Middle frontal gyrus (tissue), 1 donor: ENCODE data around the gene NDUFA11.
"Not testable (repeated sequence)": the region's sequence is repeated elsewhere in the genome, so short reads cannot be mapped to it uniquely, and the experiment has no call there.

ENCODE experiments used
- DNase-seq: peaks from one replicate; pipeline ENCODE4 v3.0.0-alpha.2; 2015; ENCODE audit warnings: low spot score; ENCODE audit errors: extremely low spot score

NDUFA11 gene

GRCh38 chr19:5857203-5858081 lies 46.1 kb downstream of the NDUFA11 start:
- DNase-seq: no peak

DNA sequence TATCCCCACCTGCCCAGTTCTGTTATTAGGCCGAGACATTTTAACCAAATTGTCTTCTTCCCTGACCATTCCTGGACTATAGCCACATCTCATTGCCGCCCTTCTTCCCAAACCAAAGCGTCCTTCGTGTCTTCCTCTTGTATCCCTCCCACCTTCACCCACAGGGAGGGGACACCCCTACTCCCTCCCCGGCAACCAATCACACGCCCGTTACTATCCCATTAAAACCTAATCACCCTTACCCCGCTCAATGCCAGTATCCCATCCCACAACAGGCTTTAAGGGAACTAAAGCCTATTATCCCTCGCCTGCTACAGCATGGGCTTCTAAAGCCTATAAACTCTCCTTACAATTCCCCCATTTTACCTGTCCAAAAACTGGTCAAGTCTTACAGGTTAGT lies 48.4 kb downstream of the NDUFA11 start:
- DNase-seq: not testable (repeated sequence)

- DNase-seq: not testable (repeated sequence)
Observed at GRCh38 chr19:5854121-5854520, 49.5 kb downstream of the NDUFA11 start.

GRCh38 chr19:5851302-5851701 lies 52.3 kb downstream of the NDUFA11 start, which contains the start of gene FUT3:
Gene FUT3 (minus strand): TSS chr19:5851449.
- DNase-seq: no peak

GRCh38 chr19:5850743-5851293 lies 52.8 kb downstream of the NDUFA11 start:
- DNase-seq: no peak

DNA sequence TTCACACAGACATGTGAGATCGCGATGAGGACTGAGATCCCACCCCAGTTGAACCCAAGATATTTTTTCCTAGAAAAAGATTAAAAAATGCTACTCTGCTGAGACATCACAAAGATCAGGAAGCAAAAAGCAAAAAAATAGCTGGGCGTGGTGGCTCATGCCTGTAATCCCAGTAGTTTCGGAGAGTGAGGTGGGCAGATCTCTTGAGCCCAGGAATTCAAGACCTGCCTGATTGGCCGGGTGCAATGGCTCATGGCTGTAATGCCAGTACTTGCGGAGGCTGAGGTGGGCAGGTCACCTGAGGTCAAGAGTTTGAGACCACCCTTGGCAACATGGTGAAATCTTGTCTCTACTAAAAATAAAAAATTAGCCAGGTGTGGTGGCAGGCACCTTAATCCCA lies 53.4 kb downstream of the NDUFA11 start:
- no peak for DNase-seq

DNA sequence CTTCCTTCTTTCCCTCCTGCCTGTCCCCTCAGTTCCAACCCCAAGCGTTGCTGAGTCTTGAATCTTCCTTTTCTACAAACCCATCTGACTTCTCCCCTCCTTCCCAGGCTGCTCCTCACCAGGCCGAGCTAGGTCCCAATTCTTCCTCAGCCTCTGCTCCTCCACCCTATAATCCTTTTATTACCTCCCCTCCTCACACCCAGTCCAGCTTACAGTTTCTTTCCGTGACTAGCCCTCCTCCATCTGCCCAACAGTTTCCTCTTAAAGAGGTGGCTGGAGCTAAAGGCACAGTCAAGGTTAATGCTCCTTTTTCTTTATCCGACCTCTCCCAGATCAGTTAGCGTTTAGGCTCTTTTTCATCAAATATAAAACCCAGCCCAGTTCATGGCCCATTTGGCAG lies 55.0 kb downstream of the NDUFA11 start:
- DNase-seq: not testable (repeated sequence)

- DNase-seq: not testable (repeated sequence)
Observed at GRCh38 chr19:5847846-5848245, 55.7 kb downstream of the NDUFA11 start.
